22Rv1 (cell line): ENCODE measurements around the gene OR4F15.

Experiments used
- ZFX ChIP-seq: fragments of 450-650 bp; IDR thresholded peaks from 2 replicates; pipeline ENCODE4 v1.6.1; 2017; ENCODE audit warnings: antibody characterized with exemption, borderline replicate concordance
- TF ChIP-seq, protein P1 (sequence below): fragments of 450-650 bp; IDR thresholded peaks from 2 replicates; pipeline ENCODE4 v1.5.1; 2017; ENCODE audit warnings: mild to moderate bottlenecking

- TF ChIP-seq, protein P1, sequence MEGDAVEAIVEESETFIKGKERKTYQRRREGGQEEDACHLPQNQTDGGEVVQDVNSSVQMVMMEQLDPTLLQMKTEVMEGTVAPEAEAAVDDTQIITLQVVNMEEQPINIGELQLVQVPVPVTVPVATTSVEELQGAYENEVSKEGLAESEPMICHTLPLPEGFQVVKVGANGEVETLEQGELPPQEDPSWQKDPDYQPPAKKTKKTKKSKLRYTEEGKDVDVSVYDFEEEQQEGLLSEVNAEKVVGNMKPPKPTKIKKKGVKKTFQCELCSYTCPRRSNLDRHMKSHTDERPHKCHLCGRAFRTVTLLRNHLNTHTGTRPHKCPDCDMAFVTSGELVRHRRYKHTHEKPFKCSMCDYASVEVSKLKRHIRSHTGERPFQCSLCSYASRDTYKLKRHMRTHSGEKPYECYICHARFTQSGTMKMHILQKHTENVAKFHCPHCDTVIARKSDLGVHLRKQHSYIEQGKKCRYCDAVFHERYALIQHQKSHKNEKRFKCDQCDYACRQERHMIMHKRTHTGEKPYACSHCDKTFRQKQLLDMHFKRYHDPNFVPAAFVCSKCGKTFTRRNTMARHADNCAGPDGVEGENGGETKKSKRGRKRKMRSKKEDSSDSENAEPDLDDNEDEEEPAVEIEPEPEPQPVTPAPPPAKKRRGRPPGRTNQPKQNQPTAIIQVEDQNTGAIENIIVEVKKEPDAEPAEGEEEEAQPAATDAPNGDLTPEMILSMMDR: no peak
- TF ChIP-seq ZFX: no peak
These were observed 1.1 kb upstream of the OR4F15 start for GRCh38 chr15:101810876-101811275.
